Measurements from ENCODE around the gene SSU72.

- no peak for TF ChIP-seq CTCF (IDR thresholded peaks at IDR 0.05; ENCODE audit: poor library complexity, severe bottlenecking)
- TF ChIP-seq POLR2AphosphoS5 (IDR thresholded peaks at IDR 0.05): no peak
- TF ChIP-seq EZH2 (IDR thresholded peaks at IDR 0.05; ENCODE audit: borderline replicate concordance, insufficient read depth, low read length, poor library complexity, severe bottlenecking): no peak
These were observed 27.2 kb downstream of the SSU72 start for GRCh38 chr1:1547476-1547875.

Measured in neural cell (in vitro differentiated cells).